ENCODE results near the gene CYFIP1. TPM values are rescaled to one million over a fixed set of nuclear protein-coding genes. Genes with fewer than 3 reads are reported as not detected.

The CYFIP1 gene
- total RNA-seq, 1 experiment from 2014 or later = 205 TPM

- Histone ChIP-seq H3K9me3 (no peaks in the 10 kb centered on the region), H3K27me3 (replicated peaks; ENCODE audit: control insufficient read depth, insufficient read depth, low read length) (no peaks in the 10 kb centered on the region), H3K36me3 (ENCODE audit: control insufficient read depth, insufficient read depth, low read length) (peaks cover 2% of the 10 kb centered on the region), H3K4me3 (ENCODE audit: low read depth, low read length) (no peak overlapping the region), H3K4me1 (no peaks in the 10 kb centered on the region)
- POLR2A ChIA-PET = no interaction called here
- Mint-ChIP-seq H3K27me3 (ENCODE audit: insufficient read depth, unreplicated experiment) (no peaks in the 10 kb centered on the region), H3K4me1 (ENCODE audit: low read depth, unreplicated experiment) (no peaks in the 10 kb centered on the region), H3K36me3 (ENCODE audit: insufficient read depth, unreplicated experiment) (peaks cover 91% of the 10 kb centered on the region), H3K9me3 (ENCODE audit: unreplicated experiment) (no peaks in the 10 kb centered on the region), H3K27ac (ENCODE audit: unreplicated experiment) (no peak overlapping the region), H3K4me3 (ENCODE audit: unreplicated experiment) (no peak overlapping the region)
- no peak for TF ChIP-seq CTCF (IDR thresholded peaks at IDR 0.05; ENCODE audit: insufficient read depth in 1 of 2, low read depth in 1 of 2, low read length in 1 of 2, severe bottlenecking in 1 of 2, unreplicated experiment in 1 of 2)
- CTCF ChIA-PET = no interaction called here
- intact Hi-C loops (cut with micrococcal nuclease; ENCODE audit: unreplicated experiment) = no loop called here
- BruUV-seq (replicated peaks) = no TSS peak
- no peak for DNase-seq
Observed at GRCh38 chr15:22927761-22928160, 52.4 kb downstream of the CYFIP1 start.

- no peak overlapping the region for H3K4me3 ChIP-seq (ENCODE audit: low read depth, low read length)
- H3K4me1 ChIP-seq = peaks cover 6% of the 10 kb centered on the region
- no peak for DNase-seq
- H3K27me3 ChIP-seq (replicated peaks; ENCODE audit: control insufficient read depth, insufficient read depth, low read length) = no peaks in the 10 kb centered on the region
- ChIA-PET POLR2A (no interaction called here), CTCF (no interaction called here)
- no peaks in the 10 kb centered on the region for H3K9me3 ChIP-seq
- no peak overlapping the region for H3K4me3 Mint-ChIP-seq (ENCODE audit: unreplicated experiment)
- no peaks in the 10 kb centered on the region for H3K27me3 Mint-ChIP-seq (ENCODE audit: insufficient read depth, unreplicated experiment)
- no peak overlapping the region for H3K27ac Mint-ChIP-seq (ENCODE audit: unreplicated experiment)
- intact Hi-C loops (cut with micrococcal nuclease; ENCODE audit: unreplicated experiment) = no loop called here
- H3K4me1 Mint-ChIP-seq (ENCODE audit: low read depth, unreplicated experiment) = peaks cover 7% of the 10 kb centered on the region
- H3K9me3 Mint-ChIP-seq (ENCODE audit: unreplicated experiment) = no peaks in the 10 kb centered on the region
- BruUV-seq (replicated peaks) = no TSS peak
- H3K36me3 Mint-ChIP-seq (ENCODE audit: insufficient read depth, unreplicated experiment) = peaks cover 89% of the 10 kb centered on the region
- no peaks in the 10 kb centered on the region; the same call in none of the 2 replicates for H3K36me3 ChIP-seq (ENCODE audit: control insufficient read depth, insufficient read depth, low read length)
- TF ChIP-seq CTCF (IDR thresholded peaks at IDR 0.05; ENCODE audit: insufficient read depth in 1 of 2, low read depth in 1 of 2, low read length in 1 of 2, severe bottlenecking in 1 of 2, unreplicated experiment in 1 of 2) = no peak
Observed at GRCh38 chr15:22925875-22926274, 54.3 kb downstream of the CYFIP1 start.

DNA sequence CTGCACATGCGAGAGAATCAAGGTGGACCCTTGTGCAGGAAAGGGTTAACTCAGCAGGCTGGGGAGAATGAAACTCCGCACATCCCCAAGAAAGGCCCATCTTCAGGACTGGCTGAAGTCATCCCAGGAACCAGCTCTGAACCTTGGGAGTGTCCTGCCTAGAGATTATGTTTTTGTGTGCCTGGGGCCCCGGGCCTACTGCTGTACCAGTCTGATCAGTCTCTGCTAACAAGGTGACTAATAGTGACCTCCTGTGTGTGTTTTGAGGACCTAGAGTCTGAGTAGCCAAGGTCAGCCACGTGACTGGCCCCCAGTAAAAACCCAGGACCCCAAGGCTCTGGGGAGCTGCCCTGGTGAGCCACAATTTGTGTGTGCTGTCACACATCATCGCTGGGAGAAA is 58.2 kb downstream of the CYFIP1 start:
- H3K27me3 ChIP-seq (replicated peaks; ENCODE audit: control insufficient read depth, insufficient read depth, low read length) = no peaks in the 10 kb centered on the region
- no peaks in the 10 kb centered on the region for H3K9me3 ChIP-seq
- peak in 1 of 2 experiments; percentile 32 for DNase-seq
- ChIA-PET POLR2A (no interaction called here), CTCF (no interaction called here)
- no peak for TF ChIP-seq CTCF (IDR thresholded peaks at IDR 0.05; ENCODE audit: insufficient read depth in 1 of 2, low read depth in 1 of 2, low read length in 1 of 2, severe bottlenecking in 1 of 2, unreplicated experiment in 1 of 2)
- peaks cover 6% of the 10 kb centered on the region for H3K4me1 ChIP-seq
- Mint-ChIP-seq H3K36me3 (ENCODE audit: insufficient read depth, unreplicated experiment) (peaks cover 83% of the 10 kb centered on the region), H3K4me3 (ENCODE audit: unreplicated experiment) (no peak overlapping the region), H3K4me1 (ENCODE audit: low read depth, unreplicated experiment) (peaks cover 7% of the 10 kb centered on the region), H3K27ac (ENCODE audit: unreplicated experiment) (peak overlapping the region; percentile 19), H3K27me3 (ENCODE audit: insufficient read depth, unreplicated experiment) (no peaks in the 10 kb centered on the region), H3K9me3 (ENCODE audit: unreplicated experiment) (no peaks in the 10 kb centered on the region)
- intact Hi-C loops (cut with micrococcal nuclease; ENCODE audit: unreplicated experiment) = no loop called here
- BruUV-seq (replicated peaks) = no TSS peak
- H3K36me3 ChIP-seq (ENCODE audit: control insufficient read depth, insufficient read depth, low read length) = peaks cover under 1% of the 10 kb centered on the region
- H3K4me3 ChIP-seq (ENCODE audit: low read depth, low read length) = no peak overlapping the region
